ENCODE measurements around the gene PRICKLE3. TPM values are rescaled to one million over a fixed set of nuclear protein-coding genes. Genes with fewer than 3 reads are reported as not detected.

Gene PRICKLE3
- total RNA-seq, 1 donor from 2014 or later, result 14.2 TPM

DNA sequence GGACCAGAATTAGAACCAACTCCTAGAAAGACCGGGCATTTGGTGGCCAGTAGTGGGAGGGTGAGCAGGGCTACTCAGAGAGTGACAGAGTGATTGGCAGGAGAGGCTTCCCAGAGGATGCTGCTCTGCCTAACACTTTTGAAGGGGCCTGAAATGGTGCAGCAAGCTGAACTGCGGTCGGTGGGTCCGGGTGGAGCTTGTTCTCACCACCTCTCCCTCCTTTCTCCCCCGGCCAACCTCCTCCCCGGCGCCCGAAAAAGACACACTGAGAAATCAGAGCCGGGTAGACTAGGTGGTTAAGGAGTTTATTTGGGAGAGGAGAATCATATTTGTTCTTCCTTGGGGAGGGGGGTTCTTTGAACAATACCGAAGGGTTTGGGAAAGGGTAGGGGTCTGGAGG is 1.4 kb upstream of the PRICKLE3 start:
- H3K79me2 ChIP-seq (ENCODE audit: insufficient read depth, low read length), result no peaks in the 10 kb centered on the region
- H3K4me1 ChIP-seq (ENCODE audit: insufficient read depth, low read length), result no peaks in the 10 kb centered on the region
- no peaks in the 10 kb centered on the region for H3K27me3 ChIP-seq (ENCODE audit: insufficient read depth, low read length)
- no peaks in the 10 kb centered on the region for H3K9me3 ChIP-seq (ENCODE audit: insufficient read depth, low read depth, low read length)
- H3K36me3 Mint-ChIP-seq (ENCODE audit: low read depth, unreplicated experiment), result no peaks in the 10 kb centered on the region
- peaks cover 1% of the 10 kb centered on the region for H3K4me1 Mint-ChIP-seq (ENCODE audit: low read depth, unreplicated experiment)
- peaks cover 7% of the 10 kb centered on the region for H4K20me1 ChIP-seq (ENCODE audit: insufficient read depth, low read length)
- no peaks in the 10 kb centered on the region for H3K27me3 Mint-ChIP-seq (ENCODE audit: low read depth, unreplicated experiment)
- no peaks in the 10 kb centered on the region for H3K9me3 Mint-ChIP-seq (ENCODE audit: unreplicated experiment)
- H3K4me3 Mint-ChIP-seq (ENCODE audit: unreplicated experiment), result no peak overlapping the region
- no peak for DNase-seq (ENCODE audit: low read depth)
- no peak overlapping the region for H3K4me3 ChIP-seq (ENCODE audit: insufficient read depth, low read depth, low read length)
- no peak overlapping the region for H3K9ac ChIP-seq (ENCODE audit: low read length)
- FAIRE-seq, result peak; percentile 39
- H3K4me2 ChIP-seq (ENCODE audit: low read length), result no peak overlapping the region
- no peaks in the 10 kb centered on the region for H3K36me3 ChIP-seq (ENCODE audit: insufficient read depth, low read length)
- H3K27ac Mint-ChIP-seq (ENCODE audit: unreplicated experiment), result peak overlapping the region; percentile 47
- no peak overlapping the region for H2AFZ ChIP-seq (ENCODE audit: low read depth, low read length)
- TF ChIP-seq, protein P1, sequence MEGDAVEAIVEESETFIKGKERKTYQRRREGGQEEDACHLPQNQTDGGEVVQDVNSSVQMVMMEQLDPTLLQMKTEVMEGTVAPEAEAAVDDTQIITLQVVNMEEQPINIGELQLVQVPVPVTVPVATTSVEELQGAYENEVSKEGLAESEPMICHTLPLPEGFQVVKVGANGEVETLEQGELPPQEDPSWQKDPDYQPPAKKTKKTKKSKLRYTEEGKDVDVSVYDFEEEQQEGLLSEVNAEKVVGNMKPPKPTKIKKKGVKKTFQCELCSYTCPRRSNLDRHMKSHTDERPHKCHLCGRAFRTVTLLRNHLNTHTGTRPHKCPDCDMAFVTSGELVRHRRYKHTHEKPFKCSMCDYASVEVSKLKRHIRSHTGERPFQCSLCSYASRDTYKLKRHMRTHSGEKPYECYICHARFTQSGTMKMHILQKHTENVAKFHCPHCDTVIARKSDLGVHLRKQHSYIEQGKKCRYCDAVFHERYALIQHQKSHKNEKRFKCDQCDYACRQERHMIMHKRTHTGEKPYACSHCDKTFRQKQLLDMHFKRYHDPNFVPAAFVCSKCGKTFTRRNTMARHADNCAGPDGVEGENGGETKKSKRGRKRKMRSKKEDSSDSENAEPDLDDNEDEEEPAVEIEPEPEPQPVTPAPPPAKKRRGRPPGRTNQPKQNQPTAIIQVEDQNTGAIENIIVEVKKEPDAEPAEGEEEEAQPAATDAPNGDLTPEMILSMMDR (IDR thresholded peaks at IDR 0.05; ENCODE audit: insufficient read depth, low read depth, low read length), result no peak
- TF ChIP-seq EZH2 (IDR thresholded peaks at IDR 0.05; ENCODE audit: insufficient read depth, low read length), result no peak
- H3K27ac ChIP-seq (ENCODE audit: low read depth, low read length), result no peak overlapping the region

DNA sequence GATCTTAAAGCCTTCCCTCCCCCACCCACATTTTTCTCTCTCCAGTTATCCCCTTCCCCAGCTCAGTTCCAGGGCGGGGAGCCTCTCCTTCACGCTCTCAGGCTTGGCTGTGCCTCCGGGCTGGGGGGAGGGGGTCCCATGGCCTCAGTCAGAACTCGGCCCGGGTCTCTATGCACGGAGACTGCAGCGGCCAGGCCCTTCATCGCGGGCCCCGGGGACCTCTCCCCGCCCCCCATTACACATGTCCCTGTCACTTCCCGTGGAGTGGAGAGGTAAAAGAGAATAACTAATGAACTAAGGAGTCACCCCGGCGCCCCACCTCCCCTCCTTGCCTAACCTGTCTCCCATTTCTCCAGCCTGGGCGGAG is 838 bp upstream of the PRICKLE3 start:
- TF ChIP-seq, protein P1 (IDR thresholded peaks at IDR 0.05; ENCODE audit: insufficient read depth, low read depth, low read length), result no peak
- TF ChIP-seq EZH2 (IDR thresholded peaks at IDR 0.05; ENCODE audit: insufficient read depth, low read length), result no peak
- Histone ChIP-seq H3K27me3 (ENCODE audit: insufficient read depth, low read length) (no peaks in the 10 kb centered on the region), H3K4me1 (ENCODE audit: insufficient read depth, low read length) (no peaks in the 10 kb centered on the region), H3K79me2 (ENCODE audit: insufficient read depth, low read length) (no peaks in the 10 kb centered on the region), H3K36me3 (ENCODE audit: insufficient read depth, low read length) (no peaks in the 10 kb centered on the region), H3K9ac (ENCODE audit: low read length) (no peak overlapping the region), H3K4me2 (ENCODE audit: low read length) (no peak overlapping the region), H3K9me3 (ENCODE audit: insufficient read depth, low read depth, low read length) (no peaks in the 10 kb centered on the region), H3K4me3 (ENCODE audit: insufficient read depth, low read depth, low read length) (no peak overlapping the region), H3K27ac (ENCODE audit: low read depth, low read length) (no peak overlapping the region), H2AFZ (ENCODE audit: low read depth, low read length) (no peak overlapping the region), H4K20me1 (ENCODE audit: insufficient read depth, low read length) (peaks cover 7% of the 10 kb centered on the region)
- Mint-ChIP-seq H3K27ac (ENCODE audit: unreplicated experiment) (peak overlapping the region; percentile 47), H3K36me3 (ENCODE audit: low read depth, unreplicated experiment) (no peaks in the 10 kb centered on the region), H3K27me3 (ENCODE audit: low read depth, unreplicated experiment) (no peaks in the 10 kb centered on the region), H3K9me3 (ENCODE audit: unreplicated experiment) (no peaks in the 10 kb centered on the region), H3K4me1 (ENCODE audit: low read depth, unreplicated experiment) (peaks cover 1% of the 10 kb centered on the region), H3K4me3 (ENCODE audit: unreplicated experiment) (peak overlapping the region; percentile 75)
- DNase-seq (ENCODE audit: low read depth) (no peak), FAIRE-seq (no peak)

DNA sequence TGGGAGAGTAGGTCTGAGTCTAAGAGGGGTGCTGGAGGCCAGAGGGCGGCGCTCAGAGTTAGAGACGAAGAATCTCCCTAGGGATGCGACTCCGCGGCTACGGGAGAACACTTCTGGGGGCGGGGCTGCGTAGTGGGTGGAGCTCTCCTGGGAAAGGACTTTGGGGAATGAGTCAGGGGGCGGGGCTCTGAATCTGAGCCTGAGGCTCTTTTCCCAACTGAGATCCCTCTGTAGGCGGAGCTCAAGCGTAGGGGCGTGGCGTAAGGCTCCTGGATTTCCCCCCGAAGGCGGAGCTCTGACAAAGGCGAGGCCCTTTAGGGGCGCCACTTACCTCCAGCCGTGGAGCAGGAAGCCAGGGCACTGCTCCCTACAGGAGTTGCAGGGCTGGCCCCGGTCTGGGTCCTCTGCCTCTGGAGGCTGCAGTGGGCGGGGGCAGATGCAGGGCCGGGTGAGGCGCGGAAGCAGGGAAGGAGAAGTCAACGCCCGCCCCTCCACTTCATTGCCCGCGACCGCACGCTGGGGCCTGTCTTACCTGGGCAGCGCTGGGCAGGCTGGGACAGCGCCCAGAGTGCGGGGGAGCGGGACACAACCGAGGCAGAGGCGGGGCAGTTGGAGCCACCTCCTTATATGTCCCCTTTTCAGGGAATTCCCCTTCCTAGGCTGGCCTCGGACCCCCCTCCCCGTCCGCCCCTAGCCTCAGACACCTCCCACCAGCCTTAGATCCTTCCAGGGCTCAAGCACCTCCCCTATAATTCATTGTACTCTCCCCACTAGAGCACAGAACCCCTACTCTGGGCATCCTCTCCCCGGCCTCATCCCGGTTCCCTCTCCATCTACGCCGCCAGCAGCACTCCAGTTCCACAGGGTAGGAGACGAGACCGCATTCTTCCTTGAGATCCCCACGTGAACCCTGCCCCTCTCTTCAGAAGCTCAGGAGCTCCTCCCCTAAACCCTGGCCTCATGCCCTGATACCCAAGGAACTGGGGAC is 1.6 kb downstream of the PRICKLE3 start:
- no peaks in the 10 kb centered on the region for H3K9me3 Mint-ChIP-seq (ENCODE audit: unreplicated experiment)
- no peaks in the 10 kb centered on the region for H3K9me3 ChIP-seq (ENCODE audit: insufficient read depth, low read depth, low read length)
- H3K4me1 Mint-ChIP-seq (ENCODE audit: low read depth, unreplicated experiment), result no peaks in the 10 kb centered on the region
- no peak for TF ChIP-seq EZH2 (IDR thresholded peaks at IDR 0.05; ENCODE audit: insufficient read depth, low read length)
- TF ChIP-seq, protein P1 (IDR thresholded peaks at IDR 0.05; ENCODE audit: insufficient read depth, low read depth, low read length), result no peak
- no peak overlapping the region for H3K27ac ChIP-seq (ENCODE audit: low read depth, low read length)
- DNase-seq (ENCODE audit: low read depth), result peak; percentile 63
- H3K27me3 Mint-ChIP-seq (ENCODE audit: low read depth, unreplicated experiment), result no peaks in the 10 kb centered on the region
- peak; percentile 47 for FAIRE-seq
- no peak overlapping the region for H3K9ac ChIP-seq (ENCODE audit: low read length)
- peak overlapping the region; percentile 60 for H2AFZ ChIP-seq (ENCODE audit: low read depth, low read length)
- peak overlapping the region; percentile 86 for H3K4me3 Mint-ChIP-seq (ENCODE audit: unreplicated experiment)
- peaks cover 7% of the 10 kb centered on the region for H4K20me1 ChIP-seq (ENCODE audit: insufficient read depth, low read length)
- no peaks in the 10 kb centered on the region for H3K27me3 ChIP-seq (ENCODE audit: insufficient read depth, low read length)
- H3K79me2 ChIP-seq (ENCODE audit: insufficient read depth, low read length), result no peaks in the 10 kb centered on the region
- no peaks in the 10 kb centered on the region for H3K36me3 Mint-ChIP-seq (ENCODE audit: low read depth, unreplicated experiment)
- H3K4me2 ChIP-seq (ENCODE audit: low read length), result peak overlapping the region; percentile 85
- peak overlapping the region; percentile 66 for H3K27ac Mint-ChIP-seq (ENCODE audit: unreplicated experiment)
- no peaks in the 10 kb centered on the region for H3K36me3 ChIP-seq (ENCODE audit: insufficient read depth, low read length)
- no peaks in the 10 kb centered on the region for H3K4me1 ChIP-seq (ENCODE audit: insufficient read depth, low read length)
- H3K4me3 ChIP-seq (ENCODE audit: insufficient read depth, low read depth, low read length), result peak overlapping the region; percentile 39
